ENCODE measurements around the gene CRACR2B. TPM values are rescaled to one million over a fixed set of nuclear protein-coding genes. Genes with fewer than 3 reads are reported as not detected.
A peak's percentile ranks its signal among the peaks of the same experiment; 100 is the strongest.

CRACR2B gene
- total and polyA plus RNA-seq, 2 of the 13 experiments (the other 11 are each of a cell fraction or from before 2014, with no cell fraction given) = 14.9 to 21.0 TPM

DNA sequence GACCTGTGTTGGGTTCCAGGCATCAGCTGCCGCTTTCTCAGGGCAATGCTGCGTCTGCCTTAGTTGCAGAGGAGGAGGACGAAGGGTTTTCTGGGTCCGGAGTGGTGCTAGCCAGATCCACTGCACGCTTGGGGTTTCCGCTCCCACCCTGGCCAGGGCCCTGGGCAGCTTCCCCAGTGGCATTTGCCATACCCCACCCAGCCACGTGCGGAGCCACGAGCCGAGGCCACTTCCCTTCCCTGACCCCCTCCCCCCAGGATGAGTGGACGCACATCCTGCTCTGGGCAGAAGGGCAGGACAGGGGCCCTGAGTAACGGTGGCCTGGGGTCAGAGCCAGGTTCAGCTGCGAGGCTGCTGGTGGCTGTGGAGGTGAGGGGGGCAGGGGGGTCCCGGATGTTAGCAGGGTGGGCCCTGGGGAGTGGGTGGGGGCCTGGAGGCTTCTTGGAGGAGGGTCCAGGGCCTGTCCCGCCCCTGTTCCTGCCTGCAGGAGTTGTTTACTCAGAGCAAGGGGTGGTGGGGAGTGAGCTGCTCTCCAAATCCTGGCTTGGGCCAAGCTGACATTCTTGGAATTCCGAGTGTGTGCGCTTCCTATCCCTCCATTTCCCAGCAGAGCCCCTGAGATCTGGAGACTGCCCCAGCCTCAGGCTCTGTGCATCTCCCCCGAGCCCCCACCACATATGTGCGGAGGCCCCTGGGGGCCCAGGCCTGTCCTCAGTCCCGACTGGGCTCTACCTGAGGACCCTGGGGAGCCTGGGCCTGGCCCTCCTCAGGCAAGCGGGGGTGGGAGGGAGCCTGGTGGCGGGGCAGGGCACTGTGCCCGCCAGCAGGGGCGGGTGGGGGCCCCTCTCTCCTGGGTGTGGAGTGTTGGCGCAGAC lies 16.3 kb downstream of the CRACR2B start (continued):
- TF ChIP-seq, protein P1, sequence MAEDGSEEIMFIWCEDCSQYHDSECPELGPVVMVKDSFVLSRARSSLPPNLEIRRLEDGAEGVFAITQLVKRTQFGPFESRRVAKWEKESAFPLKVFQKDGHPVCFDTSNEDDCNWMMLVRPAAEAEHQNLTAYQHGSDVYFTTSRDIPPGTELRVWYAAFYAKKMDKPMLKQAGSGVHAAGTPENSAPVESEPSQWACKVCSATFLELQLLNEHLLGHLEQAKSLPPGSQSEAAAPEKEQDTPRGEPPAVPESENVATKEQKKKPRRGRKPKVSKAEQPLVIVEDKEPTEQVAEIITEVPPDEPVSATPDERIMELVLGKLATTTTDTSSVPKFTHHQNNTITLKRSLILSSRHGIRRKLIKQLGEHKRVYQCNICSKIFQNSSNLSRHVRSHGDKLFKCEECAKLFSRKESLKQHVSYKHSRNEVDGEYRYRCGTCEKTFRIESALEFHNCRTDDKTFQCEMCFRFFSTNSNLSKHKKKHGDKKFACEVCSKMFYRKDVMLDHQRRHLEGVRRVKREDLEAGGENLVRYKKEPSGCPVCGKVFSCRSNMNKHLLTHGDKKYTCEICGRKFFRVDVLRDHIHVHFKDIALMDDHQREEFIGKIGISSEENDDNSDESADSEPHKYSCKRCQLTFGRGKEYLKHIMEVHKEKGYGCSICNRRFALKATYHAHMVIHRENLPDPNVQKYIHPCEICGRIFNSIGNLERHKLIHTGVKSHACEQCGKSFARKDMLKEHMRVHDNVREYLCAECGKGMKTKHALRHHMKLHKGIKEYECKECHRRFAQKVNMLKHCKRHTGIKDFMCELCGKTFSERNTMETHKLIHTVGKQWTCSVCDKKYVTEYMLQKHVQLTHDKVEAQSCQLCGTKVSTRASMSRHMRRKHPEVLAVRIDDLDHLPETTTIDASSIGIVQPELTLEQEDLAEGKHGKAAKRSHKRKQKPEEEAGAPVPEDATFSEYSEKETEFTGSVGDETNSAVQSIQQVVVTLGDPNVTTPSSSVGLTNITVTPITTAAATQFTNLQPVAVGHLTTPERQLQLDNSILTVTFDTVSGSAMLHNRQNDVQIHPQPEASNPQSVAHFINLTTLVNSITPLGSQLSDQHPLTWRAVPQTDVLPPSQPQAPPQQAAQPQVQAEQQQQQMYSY (CRISPR knock-in tag; IDR thresholded peaks at IDR 0.05) = no peak
- TF ChIP-seq ZNF160 (CRISPR knock-in tag; IDR thresholded peaks at IDR 0.05) = 0 out of 2 replicates have a peak, but pooled peaks have one; percentile 37
- 0 out of 2 replicates have a peak, but pooled peaks have one; percentile 43 for TF ChIP-seq RNF2 (conservative IDR thresholded peaks at IDR 0.05; ENCODE audit: low read depth)
- TF ChIP-seq ZNF17 (CRISPR knock-in tag; IDR thresholded peaks at IDR 0.05) = no peak
- TF ChIP-seq IRF2 (CRISPR knock-in tag; IDR thresholded peaks at IDR 0.05) = peak; percentile 70; the same call in 1 of the 2 replicates
- no peak for TF ChIP-seq ONECUT2 (CRISPR knock-in tag; IDR thresholded peaks at IDR 0.05)
- no peak for TF ChIP-seq NKX3-1 (CRISPR knock-in tag; IDR thresholded peaks at IDR 0.05)
- TF ChIP-seq CBX1 (IDR thresholded peaks at IDR 0.05; ENCODE audit: low read depth) = no peak
- TF ChIP-seq NR2C2 (CRISPR knock-in tag; IDR thresholded peaks at IDR 0.05; ENCODE audit: borderline replicate concordance) = 0 out of 2 replicates have a peak, but pooled peaks have one; percentile 58
- TF ChIP-seq ZNF343 (CRISPR knock-in tag; IDR thresholded peaks at IDR 0.05) = no peak; the same call in 1 of the 2 replicates
- TF ChIP-seq ZNF496 (CRISPR knock-in tag; IDR thresholded peaks at IDR 0.05; ENCODE audit: insufficient replicate concordance) = no peak
- TF ChIP-seq PCBP1 (IDR thresholded peaks at IDR 0.05; ENCODE audit: borderline replicate concordance, low read depth, low read length) = no peak; the same call in 1 of the 2 replicates
- TF ChIP-seq ZNF329 (CRISPR knock-in tag; IDR thresholded peaks at IDR 0.05; ENCODE audit: low read depth) = no peak
- TF ChIP-seq, protein P2, sequence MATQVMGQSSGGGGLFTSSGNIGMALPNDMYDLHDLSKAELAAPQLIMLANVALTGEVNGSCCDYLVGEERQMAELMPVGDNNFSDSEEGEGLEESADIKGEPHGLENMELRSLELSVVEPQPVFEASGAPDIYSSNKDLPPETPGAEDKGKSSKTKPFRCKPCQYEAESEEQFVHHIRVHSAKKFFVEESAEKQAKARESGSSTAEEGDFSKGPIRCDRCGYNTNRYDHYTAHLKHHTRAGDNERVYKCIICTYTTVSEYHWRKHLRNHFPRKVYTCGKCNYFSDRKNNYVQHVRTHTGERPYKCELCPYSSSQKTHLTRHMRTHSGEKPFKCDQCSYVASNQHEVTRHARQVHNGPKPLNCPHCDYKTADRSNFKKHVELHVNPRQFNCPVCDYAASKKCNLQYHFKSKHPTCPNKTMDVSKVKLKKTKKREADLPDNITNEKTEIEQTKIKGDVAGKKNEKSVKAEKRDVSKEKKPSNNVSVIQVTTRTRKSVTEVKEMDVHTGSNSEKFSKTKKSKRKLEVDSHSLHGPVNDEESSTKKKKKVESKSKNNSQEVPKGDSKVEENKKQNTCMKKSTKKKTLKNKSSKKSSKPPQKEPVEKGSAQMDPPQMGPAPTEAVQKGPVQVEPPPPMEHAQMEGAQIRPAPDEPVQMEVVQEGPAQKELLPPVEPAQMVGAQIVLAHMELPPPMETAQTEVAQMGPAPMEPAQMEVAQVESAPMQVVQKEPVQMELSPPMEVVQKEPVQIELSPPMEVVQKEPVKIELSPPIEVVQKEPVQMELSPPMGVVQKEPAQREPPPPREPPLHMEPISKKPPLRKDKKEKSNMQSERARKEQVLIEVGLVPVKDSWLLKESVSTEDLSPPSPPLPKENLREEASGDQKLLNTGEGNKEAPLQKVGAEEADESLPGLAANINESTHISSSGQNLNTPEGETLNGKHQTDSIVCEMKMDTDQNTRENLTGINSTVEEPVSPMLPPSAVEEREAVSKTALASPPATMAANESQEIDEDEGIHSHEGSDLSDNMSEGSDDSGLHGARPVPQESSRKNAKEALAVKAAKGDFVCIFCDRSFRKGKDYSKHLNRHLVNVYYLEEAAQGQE (IDR thresholded peaks at IDR 0.05; ENCODE audit: borderline replicate concordance in 1 of 2, low read depth in 1 of 2, low read length in 2 of 2) = peak in 1 of 2 experiments; percentile 69; a peak in 2 of 4 replicates
- TF ChIP-seq, protein P3, sequence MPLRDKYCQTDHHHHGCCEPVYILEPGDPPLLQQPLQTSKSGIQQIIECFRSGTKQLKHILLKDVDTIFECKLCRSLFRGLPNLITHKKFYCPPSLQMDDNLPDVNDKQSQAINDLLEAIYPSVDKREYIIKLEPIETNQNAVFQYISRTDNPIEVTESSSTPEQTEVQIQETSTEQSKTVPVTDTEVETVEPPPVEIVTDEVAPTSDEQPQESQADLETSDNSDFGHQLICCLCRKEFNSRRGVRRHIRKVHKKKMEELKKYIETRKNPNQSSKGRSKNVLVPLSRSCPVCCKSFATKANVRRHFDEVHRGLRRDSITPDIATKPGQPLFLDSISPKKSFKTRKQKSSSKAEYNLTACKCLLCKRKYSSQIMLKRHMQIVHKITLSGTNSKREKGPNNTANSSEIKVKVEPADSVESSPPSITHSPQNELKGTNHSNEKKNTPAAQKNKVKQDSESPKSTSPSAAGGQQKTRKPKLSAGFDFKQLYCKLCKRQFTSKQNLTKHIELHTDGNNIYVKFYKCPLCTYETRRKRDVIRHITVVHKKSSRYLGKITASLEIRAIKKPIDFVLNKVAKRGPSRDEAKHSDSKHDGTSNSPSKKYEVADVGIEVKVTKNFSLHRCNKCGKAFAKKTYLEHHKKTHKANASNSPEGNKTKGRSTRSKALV (CRISPR knock-in tag; IDR thresholded peaks at IDR 0.05) = no peak
- peak; percentile 56 for TF ChIP-seq ZNF605 (CRISPR knock-in tag; IDR thresholded peaks at IDR 0.05)
- TF ChIP-seq, protein P4, sequence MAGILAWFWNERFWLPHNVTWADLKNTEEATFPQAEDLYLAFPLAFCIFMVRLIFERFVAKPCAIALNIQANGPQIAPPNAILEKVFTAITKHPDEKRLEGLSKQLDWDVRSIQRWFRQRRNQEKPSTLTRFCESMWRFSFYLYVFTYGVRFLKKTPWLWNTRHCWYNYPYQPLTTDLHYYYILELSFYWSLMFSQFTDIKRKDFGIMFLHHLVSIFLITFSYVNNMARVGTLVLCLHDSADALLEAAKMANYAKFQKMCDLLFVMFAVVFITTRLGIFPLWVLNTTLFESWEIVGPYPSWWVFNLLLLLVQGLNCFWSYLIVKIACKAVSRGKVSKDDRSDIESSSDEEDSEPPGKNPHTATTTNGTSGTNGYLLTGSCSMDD (CRISPR knock-in tag; IDR thresholded peaks at IDR 0.05) = no peak
- no peak for TF ChIP-seq ZNF232 (CRISPR knock-in tag; IDR thresholded peaks at IDR 0.05; ENCODE audit: borderline replicate concordance)

Measured in HepG2 (cell line).